HG02938 (cell line): ENCODE data around the gene KCNQ1.

Experiments used
- ATAC-seq: cut with Tn5 transposase; IDR thresholded peaks from one replicate; pipeline ENCODE4 v1.9.1; 2021; ENCODE audit warnings: mild to moderate bottlenecking, moderate library complexity; ENCODE audit not compliant: unreplicated experiment

KCNQ1 gene

GRCh38 chr11:2643746-2644145, 198.9 kb downstream of the KCNQ1 start:
- no peak for ATAC-seq

GRCh38 chr11:2644844-2645778, 200.3 kb downstream of the KCNQ1 start:
- ATAC-seq, result no peak

- no peak for ATAC-seq
Observed at GRCh38 chr11:2645779-2646118, 200.9 kb downstream of the KCNQ1 start.

- no peak for ATAC-seq
Observed at GRCh38 chr11:2647167-2647566, 202.4 kb downstream of the KCNQ1 start.

GRCh38 chr11:2647953-2648352, 203.1 kb downstream of the KCNQ1 start:
- ATAC-seq, result no peak

GRCh38 chr11:2649400-2649799, 204.6 kb downstream of the KCNQ1 start:
- ATAC-seq, result no peak

GRCh38 chr11:2649848-2650247, 205.0 kb downstream of the KCNQ1 start:
- ATAC-seq, result no peak

- ATAC-seq, result no peak
Observed at GRCh38 chr11:2650343-2650867, 205.6 kb downstream of the KCNQ1 start.

GRCh38 chr11:2651054-2651617, 206.3 kb downstream of the KCNQ1 start:
- ATAC-seq, result no peak

GRCh38 chr11:2651826-2652271, 207.0 kb downstream of the KCNQ1 start:
- no peak for ATAC-seq

GRCh38 chr11:2652333-2653197, 207.8 kb downstream of the KCNQ1 start:
- no peak for ATAC-seq

GRCh38 chr11:2653198-2653551, 208.4 kb downstream of the KCNQ1 start:
- ATAC-seq, result no peak

GRCh38 chr11:2653930-2654739, 209.3 kb downstream of the KCNQ1 start:
- ATAC-seq, result no peak

GRCh38 chr11:2655016-2655719, 210.4 kb downstream of the KCNQ1 start:
- no peak for ATAC-seq

- ATAC-seq, result no peak
Observed at GRCh38 chr11:2655834-2656622, 211.2 kb downstream of the KCNQ1 start.

- no peak for ATAC-seq
Observed at GRCh38 chr11:2656859-2657258, 212.1 kb downstream of the KCNQ1 start.

GRCh38 chr11:2657697-2658284, 213.0 kb downstream of the KCNQ1 start:
- ATAC-seq, result no peak

- ATAC-seq, result no peak
Observed at GRCh38 chr11:2660357-2660939, 215.6 kb downstream of the KCNQ1 start.
